ENCODE measurements around the gene PODNL1. TPM values are rescaled to one million over a fixed set of nuclear protein-coding genes. Genes with fewer than 3 reads are reported as not detected.
"Not testable (repeated sequence)": the region's sequence is repeated elsewhere in the genome, so short reads cannot be mapped to it uniquely, and the experiment has no call there.

PODNL1 gene
- total and polyA plus RNA-seq, 3 experiments from 2014 or later = 0.24 TPM; not detected in 2

DNA sequence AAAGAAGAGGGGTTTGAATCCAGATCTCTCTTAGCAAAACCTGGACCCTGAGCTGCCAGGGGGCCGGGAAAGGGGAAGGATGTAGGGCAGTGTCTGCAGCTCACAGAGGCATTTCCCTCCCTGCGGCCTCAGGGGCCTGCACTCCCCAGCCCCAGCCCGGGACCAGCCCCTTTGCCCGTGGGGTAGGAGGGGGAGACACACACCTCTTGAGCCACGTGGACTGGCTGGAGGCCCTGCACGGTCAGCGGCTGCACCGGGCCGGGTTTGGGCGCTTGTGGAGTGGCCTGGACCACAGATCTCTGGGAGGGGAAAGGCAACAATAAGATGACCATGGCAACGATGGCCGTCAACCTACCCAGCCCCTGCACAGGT, 41.0 kb upstream of the PODNL1 start:
- Mint-ChIP-seq H3K27me3 (no peaks in the 10 kb centered on the region), H3K9me3 (no peaks in the 10 kb centered on the region), H3K36me3 (peaks cover 0 to 21% (median 4%) of the 10 kb centered on the region in 3 donors), H3K4me3 (peak overlapping the region in 6 of 7 donors; percentile 8 to 68 (median 49)), H3K27ac (peak overlapping the region in 5 of 8 donors; percentile 21 to 70 (median 70)), H3K4me1 (peaks cover 9 to 47% (median 11%) of the 10 kb centered on the region in 3 donors)
- Histone ChIP-seq H3K36me3 (ENCODE audit: insufficient read depth, low read length) (no peaks in the 10 kb centered on the region), H3K27me3 (ENCODE audit: insufficient read depth, low read length, poor library complexity, severe bottlenecking) (no peaks in the 10 kb centered on the region), H3K4me1 (ENCODE audit: insufficient read depth, low read length) (peaks cover 36% of the 10 kb centered on the region), H3K4me3 (ENCODE audit: low read length) (no peak overlapping the region), H3K9me3 (ENCODE audit: low read length) (no peaks in the 10 kb centered on the region), H3K27ac (ENCODE audit: low read depth, low read length) (no peak overlapping the region)
- no peak for DNase-seq
- POLR2A ChIA-PET = interaction anchor here (0.7 to 3.2 kb wide), 3 partner anchors 8 to 53 kb away, joined by 3 to 15 read pairs (median 8); partner anchors contain the start of genes IL27RA and RFX1
- CTCF ChIA-PET = interaction anchor here (0.8 to 1.3 kb wide), 2 partner anchors 52 to 69 kb away, joined by 3 read pairs; partner anchors contain the start of gene IL27RA

DNA sequence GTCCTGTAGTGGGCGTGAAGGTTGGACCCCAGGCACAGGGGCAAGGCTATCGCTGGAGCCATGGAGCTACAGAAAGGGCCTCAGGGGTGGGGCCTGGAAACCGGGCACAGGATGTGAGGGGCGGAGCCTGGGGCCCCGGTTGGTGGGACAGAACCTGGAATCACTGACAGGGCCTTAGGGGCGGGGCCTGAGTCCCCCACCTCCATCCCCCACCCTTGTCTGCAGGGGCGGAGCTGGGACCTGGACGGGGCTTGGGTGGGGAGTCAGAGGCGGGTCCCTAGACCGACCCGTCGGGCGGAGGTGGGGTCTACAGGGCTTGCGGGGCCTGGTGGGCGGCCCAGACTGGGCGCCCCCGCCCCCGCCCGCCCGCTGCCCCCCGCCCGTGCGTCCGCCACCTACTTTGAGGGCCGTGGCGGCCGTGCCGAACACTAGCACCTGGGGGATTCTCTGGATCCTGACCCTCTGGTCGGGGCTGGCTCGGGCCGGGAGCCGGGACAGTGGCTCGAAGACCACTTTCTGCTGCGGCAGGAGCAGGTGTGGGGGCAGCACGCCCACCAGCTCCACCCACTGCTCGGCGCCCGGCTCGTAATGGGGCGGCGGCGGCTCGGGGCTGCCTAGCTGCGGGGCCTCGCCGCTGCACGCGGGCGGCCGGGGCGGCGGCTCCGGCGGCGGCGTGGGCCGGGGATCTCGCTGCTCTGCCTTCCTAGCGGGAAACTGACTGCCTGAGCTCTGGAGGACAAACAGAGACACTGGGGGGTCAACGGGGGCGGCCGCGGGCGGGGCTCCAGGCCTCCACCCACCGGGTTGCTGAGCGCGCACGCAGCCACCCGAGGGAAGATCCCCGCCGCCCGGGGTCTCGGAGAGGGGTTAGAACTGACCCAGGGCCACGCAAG, 40.4 kb upstream of the PODNL1 start:
- peak overlapping the region in 5 of 7 donors; percentile 3 to 60 (median 34) for H3K4me3 Mint-ChIP-seq
- DNase-seq = peak in 3 of 5 donors; percentile 37 to 66 (median 43)
- H3K4me1 ChIP-seq (ENCODE audit: insufficient read depth, low read length) = peaks cover 38% of the 10 kb centered on the region

GRCh38 chr19:13977803-13978202, 39.6 kb upstream of the PODNL1 start:
- H3K4me1 Mint-ChIP-seq = peaks cover 11 to 40% (median 14%) of the 10 kb centered on the region in 3 donors
- POLR2A ChIA-PET = interaction anchor here (1.2 to 3.2 kb wide), 3 partner anchors 29 to 54 kb away, joined by 6 to 15 read pairs (median 8); partner anchors contain the start of genes IL27RA and RFX1
- no peaks in the 10 kb centered on the region for H3K9me3 Mint-ChIP-seq
- peak overlapping the region in 4 of 7 donors; percentile 3 to 57 (median 40) for H3K4me3 Mint-ChIP-seq
- no peak for DNase-seq
- Histone ChIP-seq H3K9me3 (ENCODE audit: low read length) (no peaks in the 10 kb centered on the region), H3K4me1 (ENCODE audit: insufficient read depth, low read length) (peaks cover 31% of the 10 kb centered on the region), H3K27me3 (ENCODE audit: insufficient read depth, low read length, poor library complexity, severe bottlenecking) (no peaks in the 10 kb centered on the region), H3K4me3 (ENCODE audit: low read length) (no peak overlapping the region), H3K36me3 (ENCODE audit: insufficient read depth, low read length) (no peaks in the 10 kb centered on the region), H3K27ac (ENCODE audit: low read depth, low read length) (no peak overlapping the region)
- H3K27me3 Mint-ChIP-seq = no peaks in the 10 kb centered on the region
- H3K27ac Mint-ChIP-seq = peak overlapping the region in 6 of 8 donors; percentile 41 to 78 (median 68)
- H3K36me3 Mint-ChIP-seq = peaks cover 0 to 29% (median 4%) of the 10 kb centered on the region in 3 donors
- CTCF ChIA-PET = interaction anchor here (0.9 to 1.4 kb wide), 5 partner anchors 18 to 97 kb away, joined by 3 to 5 read pairs (median 4); no protein-coding TSS in a partner anchor

More for the DNA sequence above, 40.4 kb upstream of the PODNL1 start:
- Mint-ChIP-seq H3K27ac (peak overlapping the region in 5 of 8 donors; percentile 41 to 78 (median 70)), H3K27me3 (no peaks in the 10 kb centered on the region), H3K36me3 (peaks cover 0 to 25% (median 4%) of the 10 kb centered on the region in 3 donors), H3K9me3 (no peaks in the 10 kb centered on the region), H3K4me1 (peaks cover 14 to 47% (median 15%) of the 10 kb centered on the region in 3 donors)
- POLR2A ChIA-PET = interaction anchor here (0.7 to 3.2 kb wide), 4 partner anchors 9 to 53 kb away, joined by 3 to 15 read pairs (median 7); partner anchors contain the start of genes IL27RA and RFX1
- Histone ChIP-seq H3K36me3 (ENCODE audit: insufficient read depth, low read length) (no peaks in the 10 kb centered on the region), H3K9me3 (ENCODE audit: low read length) (no peaks in the 10 kb centered on the region), H3K4me3 (ENCODE audit: low read length) (no peak overlapping the region), H3K27ac (ENCODE audit: low read depth, low read length) (no peak overlapping the region), H3K27me3 (ENCODE audit: insufficient read depth, low read length, poor library complexity, severe bottlenecking) (no peaks in the 10 kb centered on the region)
- CTCF ChIA-PET = interaction anchor here (0.8 to 1.4 kb wide), 7 partner anchors 17 to 98 kb away, joined by 3 to 5 read pairs (median 3); partner anchors contain the start of gene IL27RA

- ChIA-PET CTCF (no interaction called here), POLR2A (no interaction called here)
- H3K36me3 Mint-ChIP-seq = peaks cover 0 to 31% (median 4%) of the 10 kb centered on the region in 3 donors
- peak overlapping the region in 5 of 8 donors; percentile 39 to 80 (median 79) for H3K27ac Mint-ChIP-seq
- H3K4me1 ChIP-seq (ENCODE audit: insufficient read depth, low read length) = peaks cover 17% of the 10 kb centered on the region
- DNase-seq = no peak
- H3K9me3 Mint-ChIP-seq = no peaks in the 10 kb centered on the region
- H3K9me3 ChIP-seq (ENCODE audit: low read length) = no peaks in the 10 kb centered on the region
- peaks cover 3% of the 10 kb centered on the region for H3K36me3 ChIP-seq (ENCODE audit: insufficient read depth, low read length)
- no peaks in the 10 kb centered on the region for H3K27me3 Mint-ChIP-seq
- H3K4me3 Mint-ChIP-seq = peak overlapping the region in 2 of 7 donors; percentile 11 to 27
- no peaks in the 10 kb centered on the region for H3K27me3 ChIP-seq (ENCODE audit: insufficient read depth, low read length, poor library complexity, severe bottlenecking)
- H3K27ac ChIP-seq (ENCODE audit: low read depth, low read length) = no peak overlapping the region
- H3K4me3 ChIP-seq (ENCODE audit: low read length) = no peak overlapping the region
- H3K4me1 Mint-ChIP-seq = peaks cover 11 to 27% (median 14%) of the 10 kb centered on the region in 3 donors
Measured at GRCh38 chr19:13976446-13976845, 38.2 kb upstream of the PODNL1 start.

DNA sequence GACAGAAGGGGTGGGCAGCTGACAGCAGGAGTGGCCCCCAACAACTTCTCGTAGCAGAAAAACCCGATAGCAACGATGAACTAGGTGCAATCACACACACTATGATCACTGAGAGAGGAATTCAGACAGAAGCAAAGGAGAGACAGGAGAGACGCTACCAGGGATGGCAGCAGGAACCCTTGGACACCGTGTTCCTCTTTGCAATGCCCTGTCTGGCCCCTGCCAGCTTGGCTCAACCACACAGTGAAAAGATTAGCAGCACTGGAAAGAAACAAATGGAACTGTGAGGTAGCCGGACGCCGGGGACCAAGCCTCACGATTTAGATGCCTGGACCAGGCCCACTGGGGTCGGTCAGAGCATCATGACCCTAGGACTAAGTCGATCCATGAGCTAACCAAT, 37.7 kb upstream of the PODNL1 start:
- H3K4me3 Mint-ChIP-seq = peak overlapping the region in 2 of 7 donors; percentile 18 to 27
- H3K27me3 Mint-ChIP-seq = no peaks in the 10 kb centered on the region
- ChIA-PET CTCF (no interaction called here), POLR2A (no interaction called here)
- H3K36me3 Mint-ChIP-seq = peaks cover 0 to 35% (median 4%) of the 10 kb centered on the region in 3 donors
- Histone ChIP-seq H3K4me3 (ENCODE audit: low read length) (no peak overlapping the region), H3K27me3 (ENCODE audit: insufficient read depth, low read length, poor library complexity, severe bottlenecking) (no peaks in the 10 kb centered on the region), H3K4me1 (ENCODE audit: insufficient read depth, low read length) (peaks cover 17% of the 10 kb centered on the region), H3K27ac (ENCODE audit: low read depth, low read length) (no peak overlapping the region), H3K36me3 (ENCODE audit: insufficient read depth, low read length) (peaks cover 3% of the 10 kb centered on the region), H3K9me3 (ENCODE audit: low read length) (no peaks in the 10 kb centered on the region)
- H3K4me1 Mint-ChIP-seq = peaks cover 11 to 24% (median 14%) of the 10 kb centered on the region in 3 donors
- DNase-seq = no peak
- no peaks in the 10 kb centered on the region for H3K9me3 Mint-ChIP-seq
- H3K27ac Mint-ChIP-seq = peak overlapping the region in 7 of 8 donors; percentile 55 to 91 (median 70)

DNA sequence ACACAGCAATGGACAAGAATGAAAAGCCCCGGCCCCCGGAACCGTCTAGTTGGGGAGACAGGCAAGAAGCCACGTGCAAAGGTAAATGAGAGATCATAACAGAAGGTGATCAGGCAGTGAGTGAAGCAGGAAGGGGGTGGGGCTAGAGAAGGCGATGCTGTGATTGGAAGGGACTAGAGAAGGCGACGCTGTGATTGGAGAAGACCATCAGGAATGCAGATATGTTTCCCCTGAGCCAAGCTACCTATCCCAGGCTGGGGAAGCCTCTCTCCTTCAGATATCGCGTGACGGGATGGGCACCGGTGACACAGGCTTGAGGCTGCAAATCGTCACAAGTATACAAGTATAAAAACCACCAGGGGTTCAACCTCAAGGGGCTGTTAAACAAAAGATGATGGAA, 35.9 kb upstream of the PODNL1 start:
- Mint-ChIP-seq H3K27me3 (no peaks in the 10 kb centered on the region), H3K9me3 (no peaks in the 10 kb centered on the region), H3K4me1 (peaks cover 8 to 15% (median 14%) of the 10 kb centered on the region in 3 donors), H3K27ac (peak overlapping the region in 7 of 8 donors; percentile 49 to 90 (median 78)), H3K4me3 (peak overlapping the region in 1 of 7 donors; percentile 15), H3K36me3 (peaks cover 0 to 47% (median 5%) of the 10 kb centered on the region in 3 donors)
- POLR2A ChIA-PET = no interaction called here
- H3K27ac ChIP-seq (ENCODE audit: low read depth, low read length) = no peak overlapping the region
- H3K4me3 ChIP-seq (ENCODE audit: low read length) = no peak overlapping the region
- DNase-seq = peak in 1 of 5 donors; percentile 69
- H3K4me1 ChIP-seq (ENCODE audit: insufficient read depth, low read length) = peaks cover 11% of the 10 kb centered on the region
- peaks cover 3% of the 10 kb centered on the region for H3K36me3 ChIP-seq (ENCODE audit: insufficient read depth, low read length)
- CTCF ChIA-PET = no interaction called here
- no peaks in the 10 kb centered on the region for H3K27me3 ChIP-seq (ENCODE audit: insufficient read depth, low read length, poor library complexity, severe bottlenecking)
- no peaks in the 10 kb centered on the region for H3K9me3 ChIP-seq (ENCODE audit: low read length)

- H3K27ac ChIP-seq (ENCODE audit: low read depth, low read length); CTCF ChIA-PET; DNase-seq; H3K27me3 Mint-ChIP-seq; POLR2A ChIA-PET; H3K9me3 Mint-ChIP-seq; H3K9me3 ChIP-seq (ENCODE audit: low read length); H3K27ac Mint-ChIP-seq; H3K27me3 ChIP-seq (ENCODE audit: insufficient read depth, low read length, poor library complexity, severe bottlenecking); H3K36me3 ChIP-seq (ENCODE audit: insufficient read depth, low read length); H3K4me3 Mint-ChIP-seq; H3K4me3 ChIP-seq (ENCODE audit: low read length): not testable (repeated sequence)
- peaks cover 10% of the 10 kb centered on the region for H3K4me1 ChIP-seq (ENCODE audit: insufficient read depth, low read length)
- Mint-ChIP-seq H3K4me1 (peaks cover 8 to 15% (median 14%) of the 10 kb centered on the region in 3 donors), H3K36me3 (peaks cover 0 to 53% (median 8%) of the 10 kb centered on the region in 3 donors)
Measured at GRCh38 chr19:13973479-13973878, 35.3 kb upstream of the PODNL1 start.

All from CD8-positive, alpha-beta memory T cell (primary cell).